ENCODE measurements around the gene HMCN2.

DNA sequence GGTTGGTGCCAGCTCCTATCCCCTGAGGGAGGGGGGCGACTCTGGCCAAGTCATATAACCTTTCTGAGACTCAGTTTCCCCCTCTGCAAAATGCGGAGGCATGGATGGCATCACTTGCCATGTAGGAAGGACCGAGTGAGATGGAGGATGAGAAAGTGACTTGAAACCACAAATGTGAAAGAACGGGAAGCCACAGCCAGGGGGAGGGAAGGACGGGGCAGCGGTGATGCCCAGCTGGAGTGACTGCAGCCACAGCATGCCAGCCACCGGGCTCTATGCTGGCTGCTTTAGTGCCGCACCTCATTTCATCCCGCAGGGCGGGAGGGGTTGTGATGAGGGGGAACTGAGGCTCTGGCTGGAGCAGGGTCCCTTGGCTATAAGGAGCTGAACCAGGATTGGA, 74.5 kb downstream of the HMCN2 start:
- TF ChIP-seq CTCF (IDR thresholded peaks at IDR 0.05) (no peak), ESRRA (CRISPR knock-in tag; IDR thresholded peaks at IDR 0.05; ENCODE audit: borderline replicate concordance) (no peak), USF1 (CRISPR knock-in tag; IDR thresholded peaks at IDR 0.05) (no peak), MAX (CRISPR knock-in tag; IDR thresholded peaks at IDR 0.05) (no peak), E2F5 (CRISPR knock-in tag; IDR thresholded peaks at IDR 0.05) (no peak), ZNF219 (CRISPR knock-in tag; IDR thresholded peaks at IDR 0.05; ENCODE audit: borderline replicate concordance) (no peak), ZNF671 (CRISPR knock-in tag; IDR thresholded peaks at IDR 0.05) (no peak), ZNF232 (CRISPR knock-in tag; IDR thresholded peaks at IDR 0.05) (no peak), ETV6 (CRISPR knock-in tag; IDR thresholded peaks at IDR 0.05) (no peak)
- TF ChIP-seq, protein P1, sequence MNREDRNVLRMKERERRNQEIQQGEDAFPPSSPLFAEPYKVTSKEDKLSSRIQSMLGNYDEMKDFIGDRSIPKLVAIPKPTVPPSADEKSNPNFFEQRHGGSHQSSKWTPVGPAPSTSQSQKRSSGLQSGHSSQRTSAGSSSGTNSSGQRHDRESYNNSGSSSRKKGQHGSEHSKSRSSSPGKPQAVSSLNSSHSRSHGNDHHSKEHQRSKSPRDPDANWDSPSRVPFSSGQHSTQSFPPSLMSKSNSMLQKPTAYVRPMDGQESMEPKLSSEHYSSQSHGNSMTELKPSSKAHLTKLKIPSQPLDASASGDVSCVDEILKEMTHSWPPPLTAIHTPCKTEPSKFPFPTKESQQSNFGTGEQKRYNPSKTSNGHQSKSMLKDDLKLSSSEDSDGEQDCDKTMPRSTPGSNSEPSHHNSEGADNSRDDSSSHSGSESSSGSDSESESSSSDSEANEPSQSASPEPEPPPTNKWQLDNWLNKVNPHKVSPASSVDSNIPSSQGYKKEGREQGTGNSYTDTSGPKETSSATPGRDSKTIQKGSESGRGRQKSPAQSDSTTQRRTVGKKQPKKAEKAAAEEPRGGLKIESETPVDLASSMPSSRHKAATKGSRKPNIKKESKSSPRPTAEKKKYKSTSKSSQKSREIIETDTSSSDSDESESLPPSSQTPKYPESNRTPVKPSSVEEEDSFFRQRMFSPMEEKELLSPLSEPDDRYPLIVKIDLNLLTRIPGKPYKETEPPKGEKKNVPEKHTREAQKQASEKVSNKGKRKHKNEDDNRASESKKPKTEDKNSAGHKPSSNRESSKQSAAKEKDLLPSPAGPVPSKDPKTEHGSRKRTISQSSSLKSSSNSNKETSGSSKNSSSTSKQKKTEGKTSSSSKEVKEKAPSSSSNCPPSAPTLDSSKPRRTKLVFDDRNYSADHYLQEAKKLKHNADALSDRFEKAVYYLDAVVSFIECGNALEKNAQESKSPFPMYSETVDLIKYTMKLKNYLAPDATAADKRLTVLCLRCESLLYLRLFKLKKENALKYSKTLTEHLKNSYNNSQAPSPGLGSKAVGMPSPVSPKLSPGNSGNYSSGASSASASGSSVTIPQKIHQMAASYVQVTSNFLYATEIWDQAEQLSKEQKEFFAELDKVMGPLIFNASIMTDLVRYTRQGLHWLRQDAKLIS (CRISPR knock-in tag; IDR thresholded peaks at IDR 0.05; ENCODE audit: borderline replicate concordance), result no peak

Data from WTC11 (cell line).